Fibroblast of peridontal ligament (primary cell): ENCODE measurements around the gene GPATCH8.
"Not testable (repeated sequence)": the region's sequence is repeated elsewhere in the genome, so short reads cannot be mapped to it uniquely, and the experiment has no call there.

Experiments
- DNase-seq: peaks from one replicate; pipeline ENCODE4 v3.0.0-alpha.2; 2010; ENCODE audit errors: extremely low read depth

The GPATCH8 gene

DNA sequence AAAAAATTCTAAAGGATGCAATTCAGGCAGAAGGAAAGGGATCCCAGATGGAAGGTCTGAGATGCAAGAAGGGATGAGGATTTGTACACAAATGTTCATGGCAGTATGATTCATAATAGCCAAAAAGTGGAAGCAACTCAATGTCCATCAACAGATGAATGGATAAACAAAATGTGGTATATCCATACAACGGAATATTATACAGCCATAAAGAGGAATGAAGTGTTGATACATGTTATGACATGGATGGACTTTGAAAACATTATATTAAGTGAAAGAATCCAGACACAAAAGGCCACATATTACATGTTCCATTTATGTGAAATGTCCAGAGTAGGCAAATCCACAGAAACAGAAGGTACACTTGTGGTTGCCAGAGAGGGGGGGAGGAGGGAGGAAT is 23.9 kb upstream of the GPATCH8 start:
- no peak for DNase-seq

DNA sequence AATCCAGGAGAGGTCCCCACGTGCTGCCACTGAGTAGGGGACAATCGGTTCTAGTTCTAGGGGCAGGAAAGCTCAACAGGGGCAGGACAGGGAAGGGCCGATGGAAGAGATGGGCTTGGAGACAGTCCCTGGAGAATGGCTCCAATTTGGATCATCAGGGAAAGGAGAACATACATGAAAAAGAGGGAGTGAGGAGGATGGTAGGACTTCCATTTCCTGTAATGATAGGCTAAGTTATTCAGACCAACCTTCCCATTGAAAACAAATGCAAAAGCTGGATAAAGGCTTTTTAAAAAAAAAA is 20.4 kb upstream of the GPATCH8 start:
- DNase-seq: no peak

DNA sequence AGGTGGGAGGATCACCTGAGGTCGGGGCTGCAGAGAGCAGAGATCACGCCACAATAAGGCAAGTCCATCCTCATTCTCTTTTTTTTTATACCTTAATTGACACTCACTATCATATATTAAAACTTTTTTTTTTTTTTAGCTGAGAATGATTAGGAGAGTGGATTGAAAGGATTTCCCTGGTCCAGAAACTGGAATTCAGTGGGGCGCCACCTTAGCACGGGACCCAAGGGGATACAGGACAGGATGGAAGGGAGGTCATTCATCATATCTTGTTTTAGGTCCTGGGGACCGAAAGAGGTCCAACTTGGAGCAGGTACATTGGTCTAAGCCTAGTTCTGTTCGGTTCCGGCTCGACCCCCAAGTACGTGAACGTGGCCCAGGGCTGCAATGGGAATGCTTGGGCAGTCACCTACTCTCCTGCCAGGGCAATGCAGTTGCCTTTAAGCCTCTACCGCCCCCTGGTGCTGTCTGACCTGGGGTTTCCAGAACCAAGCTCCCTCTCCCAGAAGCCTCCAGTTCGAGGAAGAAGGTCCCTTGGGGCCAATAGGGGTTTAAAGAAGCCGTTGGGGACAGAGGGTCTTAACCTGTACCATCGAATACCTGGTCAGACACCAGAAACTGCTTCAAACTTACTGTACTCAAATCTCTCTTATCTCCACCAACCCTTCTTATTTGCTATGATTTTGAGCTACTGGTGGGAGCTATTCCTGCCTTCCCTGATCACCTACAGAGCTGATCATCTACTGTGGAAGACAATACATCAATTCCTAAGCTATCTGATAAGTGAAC is 19.9 kb upstream of the GPATCH8 start:
- peak; percentile 55 for DNase-seq

DNA sequence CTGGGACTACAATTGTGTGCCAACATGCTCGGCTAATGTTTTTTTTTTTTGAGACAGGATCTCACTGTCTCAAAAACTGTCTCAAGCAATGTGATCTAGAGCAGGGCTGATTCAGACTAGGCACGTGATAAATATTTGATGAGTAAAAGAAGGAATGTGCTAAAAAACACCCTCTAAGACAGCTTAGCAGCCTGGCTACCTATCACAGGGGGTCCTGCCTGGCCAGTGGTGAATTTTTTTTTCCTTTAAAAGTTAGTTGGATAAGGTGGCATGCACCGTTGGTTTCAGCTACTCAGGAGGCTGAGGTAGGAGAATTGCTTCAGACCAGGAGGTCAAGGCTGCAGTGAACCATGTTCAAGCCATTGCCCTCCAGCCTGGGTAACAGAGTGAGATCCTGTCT is 14.8 kb upstream of the GPATCH8 start:
- DNase-seq: peak; percentile 41

DNA sequence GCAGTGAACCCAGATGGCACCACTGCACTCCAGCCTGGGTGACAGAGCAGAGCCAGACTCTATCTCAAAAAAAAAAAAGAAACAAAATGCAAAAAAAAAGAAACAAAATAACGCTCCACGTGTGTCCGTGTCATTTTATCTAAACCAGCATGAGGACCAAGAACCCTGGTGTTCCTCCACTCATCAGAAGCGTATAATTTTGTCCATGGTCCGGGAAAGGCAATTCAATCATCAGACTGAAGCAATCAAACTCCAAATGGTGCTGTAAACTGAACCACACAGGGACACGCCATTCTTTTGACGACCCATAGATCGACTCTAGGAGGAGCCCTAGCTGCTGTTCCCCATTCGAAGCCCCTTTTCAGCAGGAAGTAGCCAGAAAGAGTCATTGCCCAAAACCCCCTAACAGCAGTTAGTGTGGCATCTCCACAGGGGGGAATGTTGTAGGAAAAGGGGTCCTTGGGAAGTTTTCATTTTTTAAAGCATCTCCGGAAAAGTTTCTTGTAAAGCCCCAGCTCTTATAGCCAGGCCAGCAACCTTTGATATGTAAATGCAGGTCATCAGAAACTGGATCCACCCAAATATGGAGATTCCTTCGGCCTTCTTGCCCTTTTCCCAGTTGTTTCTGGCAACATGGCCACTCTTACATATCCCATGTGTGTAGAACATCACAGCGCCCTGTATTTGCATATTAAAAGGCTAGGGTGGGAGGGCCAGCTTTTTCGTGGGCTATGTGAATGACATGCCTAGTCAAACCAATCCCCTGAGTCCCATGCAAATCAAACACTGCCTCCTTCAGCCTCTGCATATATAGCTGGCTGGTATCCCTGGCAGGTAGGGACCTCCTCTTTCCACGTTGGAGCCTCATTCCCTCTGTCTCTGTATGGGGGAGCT is 8.3 kb upstream of the GPATCH8 start:
- DNase-seq: peak; percentile 20

DNA sequence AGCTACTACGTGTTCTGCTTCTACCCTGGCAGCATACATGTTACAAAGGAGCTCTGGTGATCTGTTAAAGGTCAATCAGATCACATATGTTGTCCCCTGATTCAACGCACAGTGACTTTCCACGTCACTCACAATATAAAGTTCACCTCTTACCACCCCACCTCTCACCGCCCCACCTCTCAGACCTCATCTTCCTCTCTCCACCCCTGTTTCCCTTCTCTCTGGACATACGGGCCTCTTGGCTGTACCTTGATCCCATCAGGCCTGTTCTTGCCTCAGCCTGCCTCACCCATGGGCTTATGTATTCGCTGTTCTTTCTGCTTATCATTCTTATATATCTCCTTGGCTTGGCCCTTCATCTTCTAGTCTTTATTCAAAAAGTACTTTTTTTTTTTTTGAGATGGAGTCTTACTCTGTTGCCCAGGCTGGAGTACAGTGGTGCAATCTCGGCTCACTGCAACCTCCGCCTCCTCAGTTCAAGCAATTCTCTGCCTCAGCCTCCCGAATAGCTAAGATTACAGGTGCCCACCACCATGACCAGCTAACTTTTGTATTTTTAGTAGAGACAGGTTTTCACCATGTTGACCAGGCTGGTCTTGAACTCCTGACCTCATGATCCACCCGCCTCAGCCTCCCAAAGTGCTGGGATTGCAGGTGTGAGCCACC is 3.9 kb upstream of the GPATCH8 start:
- DNase-seq: not testable (repeated sequence)

DNA sequence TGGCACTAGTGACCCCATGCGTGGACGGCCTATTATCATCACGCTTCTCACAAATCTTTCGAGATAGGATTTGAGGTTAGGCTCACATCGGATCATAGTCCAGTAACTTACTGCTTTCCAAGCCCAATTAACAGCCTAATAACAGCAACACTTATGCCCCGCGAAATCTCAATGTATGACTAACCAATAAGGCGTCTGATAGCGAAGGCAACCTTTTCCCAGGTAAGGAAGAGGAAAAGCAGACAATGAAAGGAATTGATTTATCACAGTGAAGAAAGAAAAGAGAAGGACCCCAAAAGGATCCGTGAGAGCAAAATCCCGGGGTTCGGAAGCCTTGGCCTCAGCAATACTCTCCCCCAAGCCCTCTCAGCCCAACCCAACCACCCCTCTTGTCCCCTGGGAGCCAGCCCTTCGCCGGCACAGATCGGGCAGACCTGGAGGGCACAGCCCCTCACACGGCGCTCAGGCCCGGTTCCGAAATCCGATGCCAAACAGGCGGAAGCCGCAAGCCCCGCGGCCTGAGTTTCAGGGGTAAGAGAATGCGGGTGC is 534 bp downstream of the GPATCH8 start:
- peak; percentile 33 for DNase-seq

DNA sequence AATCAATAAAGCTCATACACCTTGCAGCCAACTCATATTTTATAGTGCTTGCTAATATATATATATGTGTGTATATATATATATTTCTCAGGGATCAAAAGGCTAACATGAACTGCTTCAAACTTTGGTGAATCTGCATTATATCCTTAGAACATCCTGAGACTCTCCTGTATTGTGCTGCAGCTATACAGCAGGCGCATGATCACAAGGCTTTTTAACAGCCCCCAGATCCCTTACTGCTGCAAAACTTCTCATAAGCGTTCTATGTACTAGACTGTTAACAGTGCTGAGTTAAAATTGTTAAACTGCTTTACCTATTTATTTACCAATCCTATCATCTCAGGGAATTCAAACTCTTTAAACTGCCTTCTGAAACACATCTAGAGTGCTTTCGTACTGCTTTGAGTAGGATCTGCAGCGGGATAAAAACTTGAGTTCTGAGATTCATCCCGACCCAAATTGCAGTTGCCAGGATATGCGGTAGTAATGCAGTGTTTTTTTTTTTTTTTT is 1.3 kb downstream of the GPATCH8 start:
- peak; percentile 15 for DNase-seq

DNA sequence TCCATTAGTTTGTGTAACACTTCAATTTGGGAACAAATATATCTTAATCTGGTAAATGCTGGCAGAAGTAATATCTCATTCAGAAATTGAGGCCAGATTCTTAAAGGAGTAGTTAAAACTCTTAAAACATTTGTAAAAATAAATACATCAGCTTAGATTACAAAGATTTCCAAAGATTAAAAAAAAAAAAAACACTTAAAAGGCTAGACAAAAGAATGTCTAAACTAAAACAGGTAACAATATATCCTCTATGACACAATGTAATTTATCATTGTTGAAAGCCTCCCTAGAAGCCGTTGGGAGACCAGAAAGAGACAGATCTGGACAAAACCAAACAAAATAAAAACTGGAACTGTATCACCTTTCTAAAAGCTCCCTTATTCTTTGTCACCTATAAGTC is 3.5 kb downstream of the GPATCH8 start:
- DNase-seq: no peak

DNA sequence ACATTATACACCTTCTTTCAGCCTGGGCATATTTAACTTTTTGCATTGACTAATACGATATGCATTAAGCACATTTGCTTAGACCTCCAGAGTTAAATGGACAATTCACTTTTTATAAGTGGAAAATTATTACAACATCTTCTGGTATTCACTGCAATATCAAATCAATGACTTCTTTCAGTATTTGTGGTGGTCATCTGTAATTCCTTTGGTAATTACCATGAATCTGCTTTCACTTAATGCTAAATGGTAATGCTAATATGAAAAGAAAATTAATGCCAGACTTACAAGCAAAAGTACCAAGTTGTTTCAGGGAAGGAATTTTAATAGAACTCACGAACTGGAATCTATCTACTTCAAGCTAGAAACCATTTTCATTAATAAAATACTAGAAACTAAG is 6.4 kb downstream of the GPATCH8 start:
- DNase-seq: peak; percentile 59

DNA sequence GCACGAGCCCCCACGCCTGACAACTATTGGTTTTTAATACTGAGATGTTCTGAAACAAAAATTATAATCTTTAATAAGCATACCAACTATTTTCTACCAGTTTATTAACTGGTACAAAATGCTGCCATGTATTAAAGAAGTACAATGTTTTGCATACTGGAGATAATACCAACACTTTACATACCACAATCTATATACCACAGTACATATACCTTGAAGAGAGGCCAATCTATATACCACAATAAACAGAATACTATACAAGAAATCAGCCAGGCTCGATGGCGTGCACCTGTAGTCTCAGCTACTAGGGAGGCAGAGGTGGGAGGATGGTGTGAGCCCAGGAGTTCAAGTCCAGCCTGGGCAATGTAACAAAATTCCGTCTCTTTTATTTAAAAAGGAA is 9.9 kb downstream of the GPATCH8 start:
- no peak for DNase-seq

DNA sequence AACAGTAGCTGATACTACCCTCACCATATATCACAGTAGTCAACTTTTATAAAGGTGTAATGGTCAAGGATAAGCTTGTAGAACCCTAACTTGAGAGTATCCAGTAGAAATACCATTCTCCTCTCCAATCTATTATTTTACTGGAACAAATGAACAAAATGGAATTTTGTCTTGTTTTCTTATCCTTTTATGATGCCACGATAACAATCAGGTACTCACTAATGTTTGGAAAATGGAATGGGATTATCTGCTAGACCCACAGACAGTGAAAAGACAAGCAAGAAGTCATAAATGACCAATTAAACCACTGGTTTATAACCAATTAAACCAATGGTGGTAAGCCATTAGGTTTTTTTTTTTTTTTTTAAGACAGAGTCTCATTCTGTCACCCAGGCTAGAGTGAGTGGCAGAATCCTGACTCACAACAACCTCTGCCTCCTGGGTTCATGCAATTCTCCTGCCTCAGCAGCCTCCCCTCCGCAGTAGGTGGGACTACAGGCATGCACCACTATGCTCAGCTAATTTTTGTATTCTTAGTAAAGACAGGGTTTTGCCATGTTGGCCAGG is 10.4 kb downstream of the GPATCH8 start:
- DNase-seq: no peak

DNA sequence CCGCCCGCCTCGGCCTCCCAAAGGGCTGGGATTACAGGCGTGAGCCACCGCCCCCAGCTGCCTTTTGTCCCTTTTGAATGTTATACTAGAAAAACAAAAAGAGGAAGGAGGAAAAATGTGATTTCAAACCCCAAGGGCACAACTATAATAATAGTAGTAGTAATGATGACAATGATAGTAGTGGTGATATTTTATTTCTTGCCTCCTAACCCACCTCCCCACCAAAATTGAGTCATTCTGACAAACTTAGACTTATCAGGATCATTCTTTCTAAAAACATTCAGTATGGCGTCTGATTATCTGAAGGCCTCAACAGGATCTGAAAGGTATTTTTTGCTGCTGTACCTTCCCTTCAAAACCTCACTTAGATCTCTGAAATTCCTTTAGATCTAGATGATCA is 13.6 kb downstream of the GPATCH8 start:
- DNase-seq: no peak

DNA sequence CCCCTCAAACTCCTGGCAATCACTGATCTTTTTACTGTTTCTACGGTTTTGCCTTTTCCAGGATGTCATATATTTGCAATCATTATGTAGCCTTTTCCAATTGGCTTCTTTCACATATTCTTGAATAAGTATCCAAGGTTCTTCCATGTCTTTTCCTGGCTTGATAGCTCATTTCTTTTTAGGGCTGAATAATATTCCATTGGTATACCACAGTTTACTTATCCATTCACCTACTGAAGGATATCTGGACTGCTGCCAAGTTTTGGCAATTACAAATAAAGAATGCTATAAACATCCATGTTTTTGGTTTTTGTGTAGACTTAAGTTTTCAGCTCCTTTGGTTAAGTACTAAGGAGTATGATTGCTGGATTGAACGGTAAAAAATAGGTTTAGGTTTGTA is 16.0 kb downstream of the GPATCH8 start:
- no peak for DNase-seq

DNA sequence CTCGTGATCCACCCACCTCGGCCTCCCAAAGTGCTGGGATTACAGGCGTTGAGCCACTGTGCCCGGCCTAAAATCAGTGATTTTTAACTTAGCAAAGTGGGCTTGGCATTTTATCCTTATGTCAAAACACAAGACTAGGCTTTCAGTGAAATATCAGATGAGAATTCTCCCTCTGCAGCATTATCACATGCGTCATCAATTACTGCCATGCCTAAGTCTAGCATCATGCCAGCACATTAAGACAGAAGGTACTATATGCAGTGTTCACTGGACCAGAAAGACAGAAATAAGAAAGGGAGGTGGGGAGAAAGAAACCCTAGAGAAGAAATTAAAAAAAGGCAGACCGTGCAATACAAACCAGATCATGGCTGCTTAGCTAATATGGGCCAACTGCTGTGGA is 29.8 kb downstream of the GPATCH8 start:
- DNase-seq: peak; percentile 37

DNA sequence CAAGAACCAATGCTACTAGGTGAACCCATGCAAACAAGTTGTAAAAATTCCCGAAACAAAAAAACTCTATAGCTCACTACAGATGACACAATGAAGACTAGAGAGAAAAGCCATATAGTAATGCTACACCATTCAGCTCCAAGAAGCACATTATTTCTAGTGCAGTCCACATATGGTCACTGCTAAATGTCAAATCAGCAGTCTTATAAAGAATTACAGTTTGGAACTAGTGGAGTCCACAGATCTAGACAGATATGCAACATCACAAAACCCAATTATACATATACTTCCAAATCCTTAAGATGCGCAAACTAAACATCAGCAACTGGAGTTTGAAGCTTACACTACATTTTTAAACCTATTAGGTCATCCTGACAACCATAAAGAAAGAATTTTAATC is 33.5 kb downstream of the GPATCH8 start:
- DNase-seq: no peak

DNA sequence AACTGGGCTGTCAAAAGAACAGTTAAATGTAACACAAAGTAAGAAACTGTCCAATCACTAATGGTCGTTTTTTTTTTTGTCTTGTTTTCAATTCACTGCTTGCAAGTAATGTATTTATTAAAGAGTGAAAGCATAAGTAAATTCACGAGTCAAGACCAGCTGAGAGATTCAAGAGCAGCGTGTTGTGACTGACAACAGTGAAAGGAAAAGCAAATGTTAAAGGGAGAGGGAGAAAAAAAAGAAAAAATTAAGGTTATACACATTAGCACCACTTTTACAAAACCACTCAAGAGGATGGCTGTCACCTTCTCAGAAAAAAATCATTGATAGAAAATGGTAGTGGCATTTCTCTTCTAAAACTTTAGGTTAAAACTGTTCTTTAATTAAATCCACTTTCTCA is 36.1 kb downstream of the GPATCH8 start:
- DNase-seq: peak; percentile 12

DNA sequence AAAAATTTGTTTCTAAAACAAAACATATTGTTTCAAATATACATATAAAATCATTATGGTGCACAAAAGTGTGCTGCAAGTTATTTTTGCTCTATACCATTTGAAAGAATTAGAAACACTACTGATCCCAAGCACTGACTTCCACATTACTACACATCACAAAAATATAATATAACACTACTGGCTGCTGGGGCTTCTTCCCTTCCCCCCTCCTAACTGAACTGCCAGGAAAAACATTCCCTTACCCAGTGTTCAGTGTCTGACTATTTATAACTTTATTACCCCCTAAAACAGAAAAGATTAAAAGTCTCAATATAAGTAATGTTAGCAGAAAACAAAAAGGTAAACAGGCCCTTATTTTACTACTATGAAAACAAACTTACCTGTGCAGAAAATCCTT is 36.9 kb downstream of the GPATCH8 start:
- no peak for DNase-seq

DNA sequence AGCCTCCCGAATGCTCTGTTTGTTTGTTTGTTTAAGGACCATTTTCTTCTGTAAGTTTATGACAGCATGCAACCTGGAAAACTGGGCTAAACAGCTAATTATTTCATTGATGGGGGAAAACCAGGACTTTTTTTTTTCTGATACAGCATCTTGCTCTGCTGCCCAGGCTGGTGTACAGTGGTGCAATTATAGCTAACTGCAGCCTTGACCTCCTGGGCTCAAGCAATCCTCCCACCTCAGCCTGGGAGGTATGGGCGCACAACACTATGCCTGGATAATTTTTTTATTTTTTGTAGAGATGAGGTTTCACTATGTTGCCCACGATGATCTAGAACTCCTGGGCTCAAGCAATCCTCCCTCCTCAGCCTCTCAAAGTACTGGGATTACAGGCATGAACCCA is 37.3 kb downstream of the GPATCH8 start:
- no peak for DNase-seq

DNA sequence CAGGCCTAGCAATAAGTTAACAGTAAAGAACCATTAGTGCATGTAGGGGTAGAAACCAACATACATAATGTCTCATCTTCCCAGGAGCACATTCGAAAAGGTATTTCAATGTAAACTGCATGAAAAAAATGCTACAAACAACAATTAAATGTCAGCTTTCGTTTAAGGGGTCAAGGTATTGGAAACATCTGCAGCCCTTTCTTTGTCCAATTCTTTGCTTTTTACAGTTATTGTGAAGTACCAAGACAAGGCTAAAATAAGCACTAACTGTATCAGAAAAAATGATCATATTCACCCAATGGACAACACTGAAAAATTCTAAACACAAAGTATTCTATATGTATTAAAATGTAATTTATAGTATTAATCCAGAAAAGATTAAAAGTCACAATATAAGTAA is 37.9 kb downstream of the GPATCH8 start:
- DNase-seq: no peak

DNA sequence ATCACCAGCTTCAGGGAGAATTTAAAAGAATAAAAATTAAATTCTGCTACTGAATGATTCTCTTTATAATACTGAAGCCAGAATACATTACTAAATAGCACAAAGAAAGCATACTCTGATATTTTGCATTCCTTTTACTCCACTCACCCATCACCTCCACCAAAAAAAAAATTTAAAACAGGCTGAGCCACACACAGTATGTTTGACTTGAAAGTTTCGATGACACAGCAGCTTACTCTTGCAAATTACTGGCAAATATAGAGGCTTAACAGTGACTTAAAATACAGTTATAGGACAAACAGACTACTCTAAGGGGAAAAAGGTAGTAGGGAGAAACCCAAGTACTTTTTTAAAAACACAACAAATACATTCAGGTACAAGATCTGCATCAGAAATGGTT is 39.2 kb downstream of the GPATCH8 start:
- peak; percentile 27 for DNase-seq

DNA sequence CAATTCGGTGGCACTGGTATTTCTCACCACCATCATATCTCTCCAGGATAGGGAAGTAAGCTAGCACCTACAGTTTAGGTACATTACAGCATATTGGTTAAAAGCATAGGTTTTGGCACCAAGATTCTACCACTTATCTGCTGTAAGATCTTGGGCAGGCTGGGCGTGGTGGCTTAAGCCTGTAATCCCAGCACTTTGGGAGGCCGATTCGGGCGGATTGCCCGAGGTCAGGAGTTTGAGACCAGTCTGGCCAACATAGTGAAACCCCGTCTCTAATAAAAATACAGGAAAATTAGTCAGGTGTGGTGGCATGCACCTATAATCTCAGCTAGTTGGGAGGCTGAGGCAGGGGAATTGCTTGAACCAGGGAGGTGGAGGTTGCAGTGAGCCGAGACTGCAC is 51.4 kb downstream of the GPATCH8 start:
- no peak for DNase-seq
